HT-29 (cell line): Measurements from ENCODE around the gene TMEM170A. TPM values are rescaled to one million over a fixed set of nuclear protein-coding genes. Genes with fewer than 3 reads are reported as not detected.
"Not testable (repeated sequence)": the region's sequence is repeated elsewhere in the genome, so short reads cannot be mapped to it uniquely, and the experiment has no call there.

Experiments used
- DNase-seq: peaks from one replicate; pipeline ENCODE4 v3.0.0-alpha.2; 2015; ENCODE audit warnings: low spot score
- total RNA-seq: library from RNA; depleted of rRNA; stranded (reverse); fragments of >200 nt; shearing (Covaris generic); gene quantifications from 2 replicates; pipeline ENCODE4 v1.2.3, GENCODE V29; 2014

The TMEM170A gene
- total RNA-seq, 1 experiment from 2014 or later: 30.8 TPM

DNA sequence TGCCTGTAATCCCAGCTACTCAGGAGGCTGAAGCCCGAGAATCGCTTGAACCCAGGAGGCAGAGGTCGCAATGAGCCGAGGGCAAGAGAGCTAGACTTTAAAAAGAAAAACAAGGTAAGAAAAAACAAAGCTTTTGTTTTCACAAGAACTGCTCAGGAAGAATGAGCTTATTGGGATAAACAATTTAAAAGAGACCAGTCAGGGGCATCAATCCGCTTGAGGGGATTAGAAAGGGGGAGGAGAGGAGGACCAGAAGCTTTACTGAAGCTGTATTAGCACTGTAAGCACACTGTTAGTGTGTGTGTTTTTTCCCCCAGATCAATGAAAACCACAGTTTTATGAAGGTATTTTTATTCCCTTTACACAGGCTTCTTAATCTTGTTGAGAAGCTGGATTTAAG lies 8.8 kb downstream of the TMEM170A start:
- DNase-seq: no peak

DNA sequence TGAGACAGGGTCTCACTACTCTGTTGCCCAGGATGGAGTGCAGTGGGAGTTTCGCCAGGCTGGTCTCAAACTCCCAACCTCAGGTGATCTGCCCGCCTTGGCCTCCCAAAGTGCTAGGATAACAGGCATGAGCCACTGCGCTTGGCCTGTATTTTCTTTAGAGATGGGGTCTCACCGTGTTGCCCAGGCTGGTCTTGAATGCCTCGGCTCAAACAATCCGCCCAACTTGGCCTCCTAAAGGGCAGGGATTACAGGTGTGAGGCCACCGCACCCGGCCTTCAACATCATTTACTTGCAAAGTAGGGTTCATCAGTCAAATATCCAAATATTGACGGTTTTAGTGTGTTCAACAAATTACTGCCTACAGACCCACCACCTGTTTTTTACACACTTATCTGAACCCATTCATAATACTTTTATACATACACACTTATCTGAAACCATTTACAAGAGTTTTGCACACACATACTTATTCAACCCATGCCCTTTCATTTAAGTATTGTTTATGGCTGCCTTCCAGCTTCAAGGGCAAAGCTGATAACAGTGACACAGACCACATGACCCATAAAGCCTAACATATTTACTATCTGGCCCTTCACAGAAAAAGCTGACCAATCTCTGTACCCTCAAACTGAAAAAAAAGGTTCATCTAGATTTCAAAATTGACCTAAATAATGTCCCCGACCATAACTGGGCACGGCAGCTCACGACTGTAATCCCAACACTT lies 11.9 kb downstream of the TMEM170A start:
- no peak for DNase-seq

DNA sequence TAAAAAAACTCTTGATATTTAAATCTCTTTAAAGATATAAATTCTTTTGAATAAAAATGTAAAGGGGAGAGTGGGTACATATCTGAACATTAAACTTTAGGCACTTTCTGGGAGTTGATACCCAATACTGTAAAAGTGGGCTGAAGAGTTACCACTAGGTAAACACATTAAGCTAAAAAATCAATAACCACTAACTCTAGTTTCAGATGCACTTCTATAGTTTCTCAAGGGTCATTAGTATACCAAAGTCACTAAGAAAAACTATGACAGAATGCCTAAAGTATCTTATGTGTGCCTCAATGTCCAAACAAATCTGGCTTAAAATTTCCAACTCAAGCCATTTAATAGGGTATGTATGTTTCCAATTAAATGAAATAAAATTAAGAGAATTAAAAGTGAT lies 18.1 kb downstream of the TMEM170A start:
- no peak for DNase-seq

DNA sequence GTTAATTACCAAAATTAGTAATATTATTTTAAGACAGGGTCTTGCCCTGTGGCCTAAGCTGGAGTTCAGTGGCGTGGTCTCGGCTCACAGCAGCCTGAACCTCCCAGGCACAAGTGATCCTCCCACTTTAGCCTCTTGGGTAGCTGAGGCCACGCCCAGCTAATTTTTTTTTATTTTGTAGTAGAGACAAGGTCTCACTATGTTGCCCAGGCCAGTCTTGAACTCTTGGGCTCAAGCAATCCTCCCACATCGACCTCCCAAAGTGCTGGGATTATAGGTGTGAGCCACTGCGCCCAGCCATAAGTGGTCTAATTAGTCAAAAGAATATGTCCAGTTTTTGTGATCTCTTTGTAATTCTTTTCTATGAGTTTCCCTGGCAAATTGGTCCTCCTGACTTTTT lies 19.2 kb downstream of the TMEM170A start:
- DNase-seq: no peak

DNA sequence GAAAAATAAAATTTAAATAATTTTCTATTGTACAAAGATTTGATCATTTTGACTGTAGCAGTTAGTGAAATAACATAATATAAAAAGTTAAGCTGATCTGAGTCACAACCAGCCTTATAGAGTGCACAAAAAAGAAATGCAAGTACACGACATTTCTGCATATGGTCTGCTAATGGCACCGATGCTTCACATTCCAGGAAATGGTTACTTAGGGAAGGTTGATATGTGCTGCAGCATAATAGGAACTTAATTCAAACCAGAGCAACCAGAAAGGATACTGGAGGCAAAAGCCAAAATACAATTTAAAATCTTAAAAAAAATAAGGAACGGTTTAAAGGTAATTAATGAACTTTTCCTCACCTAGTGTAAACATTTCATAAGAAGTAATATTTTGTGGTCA lies 21.2 kb downstream of the TMEM170A start:
- no peak for DNase-seq

DNA sequence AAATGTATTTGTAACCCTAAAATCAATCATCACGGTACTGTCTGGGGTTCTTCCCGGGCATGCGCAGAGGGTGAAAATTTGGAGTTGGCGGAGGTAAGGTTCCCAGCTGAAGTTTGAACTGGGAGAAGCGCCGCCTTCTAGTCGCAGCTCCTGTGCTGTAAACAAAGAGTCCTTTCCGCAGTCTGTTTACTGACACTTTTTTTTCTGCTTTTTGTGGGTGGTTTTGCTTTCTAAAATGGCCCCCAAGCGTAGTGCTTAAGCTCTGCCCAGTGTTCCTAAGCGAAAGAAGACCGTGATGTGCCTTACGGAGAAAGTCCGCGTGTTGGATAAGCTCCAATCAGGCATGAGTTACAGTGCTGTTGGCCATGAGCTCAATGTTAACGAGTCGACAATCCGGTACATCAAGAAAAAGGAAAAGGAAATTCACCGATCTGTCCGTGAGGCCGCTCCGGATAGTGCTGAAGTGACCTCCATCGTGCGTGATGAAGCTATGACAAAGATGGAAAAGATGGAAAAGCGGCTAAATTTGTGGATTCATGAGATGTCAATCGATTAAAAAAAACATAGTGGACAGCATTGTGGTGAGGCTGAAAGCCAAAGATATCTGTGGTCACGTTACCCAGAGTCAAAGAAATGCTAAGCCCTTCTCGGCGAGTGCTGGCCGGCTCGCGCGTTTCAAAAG lies 30.6 kb downstream of the TMEM170A start:
- DNase-seq: no peak

DNA sequence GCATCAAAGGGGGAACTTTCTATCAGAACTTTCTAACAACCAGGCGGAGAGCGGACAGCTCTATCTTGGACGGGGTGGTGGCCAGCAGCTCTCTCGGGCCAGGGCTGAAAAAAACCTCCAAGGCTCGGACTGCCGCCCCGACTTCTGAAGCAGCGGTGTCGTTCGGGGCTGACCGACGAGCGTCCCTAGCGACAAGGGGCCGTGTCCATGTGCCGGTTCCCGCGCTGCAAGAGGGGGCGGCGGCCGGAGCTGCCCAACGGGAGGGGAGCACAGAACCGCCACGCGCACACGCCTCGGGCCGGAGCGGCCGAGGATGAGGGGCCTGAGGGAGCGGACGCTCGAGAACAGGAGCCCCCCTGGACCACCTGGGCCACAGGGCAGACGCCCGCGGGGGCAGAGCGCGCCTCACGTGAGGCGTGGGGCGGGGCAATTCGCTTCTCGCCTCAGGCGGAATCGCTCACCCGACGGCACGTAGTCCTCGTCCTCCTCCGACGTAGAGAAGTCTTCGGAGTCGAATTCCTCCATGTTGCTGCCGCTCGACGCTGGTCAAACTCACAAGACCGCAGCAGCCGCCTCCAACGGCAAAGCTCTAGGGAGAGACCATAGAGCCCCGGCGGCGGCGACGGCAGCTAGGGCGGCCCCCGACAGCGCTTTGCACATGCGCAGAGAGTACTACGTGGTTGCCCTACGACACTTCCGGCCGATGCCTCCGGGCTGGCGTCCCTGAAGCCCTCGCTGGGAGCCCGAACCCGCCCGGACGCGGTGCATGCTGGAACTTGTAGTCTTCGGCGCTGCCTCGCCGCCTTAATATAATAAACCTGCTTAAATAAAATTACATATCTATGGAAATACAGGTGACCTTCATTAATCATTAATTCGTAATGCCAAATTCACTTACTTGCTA lies 31.4 kb downstream of the TMEM170A start, which contains the start of gene CFDP1:
CFDP1 (minus strand) TSS at position 676 of the 904 bp plus-strand sequence; CDS start at position 525, 151 bp downstream.
- peak; percentile 97 for DNase-seq

DNA sequence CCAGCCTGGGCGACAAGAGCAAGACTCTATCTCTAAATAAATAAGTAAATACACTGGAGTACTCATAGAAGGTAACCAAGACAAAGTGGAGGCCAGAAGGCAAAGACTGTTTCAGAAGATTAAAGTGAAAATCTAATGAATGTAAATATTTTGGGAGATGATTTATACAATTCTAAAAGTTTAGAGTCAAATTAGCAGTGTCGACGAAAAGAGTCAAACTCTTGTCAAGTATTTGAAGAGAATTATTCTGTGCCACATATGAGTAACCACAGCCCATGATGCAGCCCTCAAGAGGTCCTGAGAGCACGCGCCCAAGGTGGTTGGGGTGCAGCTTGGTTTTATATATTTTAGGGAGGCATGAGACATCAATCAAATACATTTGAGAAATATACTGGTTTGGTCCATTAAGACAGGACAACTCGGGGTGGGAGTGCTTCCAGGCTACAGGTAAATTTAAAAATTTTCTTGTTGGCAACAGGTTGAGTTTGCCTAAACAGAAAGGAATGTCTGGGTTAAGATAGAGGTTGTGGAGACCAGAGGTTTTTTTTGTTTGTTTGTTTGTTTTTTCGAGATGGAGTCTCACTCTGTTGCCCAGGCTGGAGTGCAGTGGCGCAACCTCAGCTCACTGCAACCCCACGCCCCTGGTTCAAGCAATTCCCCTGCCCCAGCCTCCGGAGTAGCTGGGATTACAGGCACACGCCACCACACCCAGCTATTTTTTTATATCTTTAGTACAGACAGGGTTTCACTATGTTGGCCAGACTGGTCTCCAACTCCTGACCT lies 34.7 kb downstream of the TMEM170A start:
- no peak for DNase-seq

DNA sequence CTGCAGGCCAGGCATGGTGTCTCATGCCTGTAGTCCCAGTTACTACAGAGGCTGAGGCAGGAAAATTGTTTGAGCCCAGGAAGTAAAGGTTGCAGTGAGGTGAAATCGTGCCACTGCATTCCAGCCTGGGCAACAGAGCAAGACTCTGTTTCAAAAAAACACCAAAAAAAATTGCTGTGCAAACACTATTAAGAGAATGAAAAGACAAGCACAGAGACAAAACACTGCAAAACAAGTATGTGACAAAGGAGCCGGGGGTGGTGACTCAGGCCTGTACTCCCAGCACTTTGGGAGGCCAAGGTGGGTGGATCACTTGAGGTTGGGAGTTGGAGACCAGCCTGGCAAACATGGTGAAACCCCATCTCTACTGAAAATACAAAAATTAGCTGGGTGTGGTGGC lies 38.0 kb downstream of the TMEM170A start:
- DNase-seq: not testable (repeated sequence)

DNA sequence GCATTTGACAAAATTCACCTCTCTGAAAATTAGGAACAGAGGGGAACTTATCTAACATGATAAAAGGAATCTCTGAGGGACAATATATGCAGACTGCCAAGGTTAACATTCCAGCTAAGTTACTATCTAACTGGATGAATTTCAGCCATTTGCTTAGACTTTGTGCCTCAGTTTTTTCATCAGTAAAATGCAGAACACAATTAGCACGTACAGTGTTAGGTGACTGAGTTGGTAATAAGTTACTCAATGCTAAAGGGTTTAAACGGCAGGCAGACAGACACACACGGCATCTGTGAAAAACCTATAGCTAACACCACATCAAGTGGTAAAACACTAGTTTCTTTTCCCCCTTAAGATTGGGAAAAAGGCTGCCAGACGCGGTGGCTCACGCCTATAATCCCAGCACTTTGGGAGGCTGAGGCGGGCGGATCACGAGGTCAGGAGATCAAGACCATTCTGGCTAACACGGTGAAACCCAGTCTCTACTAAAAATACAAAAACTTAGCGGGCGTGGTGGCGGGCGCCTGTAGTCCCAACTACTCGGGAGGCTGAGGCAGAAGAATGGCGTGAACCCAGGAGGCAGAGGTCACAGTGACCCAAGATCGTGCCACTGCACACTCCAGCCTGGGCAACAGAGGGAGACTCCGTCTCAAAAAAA lies 40.3 kb downstream of the TMEM170A start:
- DNase-seq: not testable (repeated sequence)

DNA sequence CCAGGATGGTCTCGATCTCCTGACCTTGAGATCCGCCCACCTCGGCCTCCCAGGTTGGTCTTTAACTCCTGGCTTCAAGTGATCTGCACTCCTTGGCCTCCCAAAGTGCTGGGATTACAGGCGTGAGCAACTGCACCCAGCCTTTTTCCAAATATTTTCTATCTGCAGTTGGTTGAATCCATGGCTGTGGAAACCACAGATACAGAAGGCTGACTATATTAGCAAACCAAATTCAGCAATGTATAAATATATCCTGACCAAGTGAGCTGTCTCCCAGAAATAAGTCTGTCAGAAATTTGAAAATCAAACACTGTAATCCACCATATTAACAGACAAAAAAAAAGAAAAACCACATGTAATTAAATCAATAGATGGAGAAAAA lies 40.8 kb downstream of the TMEM170A start:
- no peak for DNase-seq

DNA sequence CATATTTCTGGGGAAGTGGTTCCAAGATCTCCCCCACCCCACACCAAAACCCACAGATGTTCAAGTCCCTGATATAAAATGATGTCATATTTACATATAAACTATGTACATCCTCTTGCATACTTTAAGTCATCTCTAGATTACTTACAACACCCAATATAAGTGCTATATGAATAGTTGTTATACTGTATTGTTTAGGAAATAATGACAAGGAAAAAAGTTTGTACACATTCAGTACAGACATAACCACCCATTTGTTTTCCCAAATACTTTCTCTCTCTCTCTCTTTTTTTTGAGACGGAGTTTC lies 42.7 kb downstream of the TMEM170A start:
- no peak for DNase-seq

DNA sequence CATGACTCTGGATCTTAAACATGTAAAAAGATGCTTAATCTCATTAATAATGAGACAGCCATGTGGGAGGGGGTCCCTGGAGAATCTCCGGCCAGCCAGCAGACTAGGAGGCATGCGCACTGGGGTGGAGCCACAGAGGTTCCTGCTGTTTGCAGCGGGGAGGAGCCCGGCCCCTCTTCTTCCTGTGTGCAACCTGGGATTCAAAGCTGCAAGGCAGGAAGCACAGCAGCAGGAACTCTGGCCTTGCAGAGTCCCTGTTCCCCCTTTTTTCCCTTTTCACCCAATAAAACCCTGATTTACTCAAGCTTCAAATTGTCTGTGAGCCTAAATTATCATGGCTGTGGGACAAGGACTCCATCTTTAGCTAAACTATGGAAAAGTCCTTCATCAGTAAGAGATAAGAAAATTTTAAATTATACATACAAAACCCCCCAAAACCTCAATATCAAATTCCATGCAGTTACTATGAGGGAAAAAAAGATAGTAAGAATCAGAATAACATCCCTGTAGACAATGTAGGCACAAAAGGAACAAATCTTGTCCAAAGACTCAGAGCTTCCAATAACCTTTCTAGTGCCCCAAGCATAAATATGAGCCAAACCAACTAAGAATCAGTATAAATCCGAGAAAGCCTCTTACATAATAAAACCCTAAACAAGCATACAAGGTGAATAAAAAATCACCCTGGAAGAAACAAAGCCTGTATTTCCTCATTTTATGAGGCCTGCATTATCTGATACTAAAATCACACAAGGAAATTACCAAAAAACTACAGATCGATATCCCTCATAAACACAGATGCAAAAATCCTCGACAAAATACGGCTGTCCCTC lies 43.3 kb downstream of the TMEM170A start:
- peak; percentile 62 for DNase-seq

DNA sequence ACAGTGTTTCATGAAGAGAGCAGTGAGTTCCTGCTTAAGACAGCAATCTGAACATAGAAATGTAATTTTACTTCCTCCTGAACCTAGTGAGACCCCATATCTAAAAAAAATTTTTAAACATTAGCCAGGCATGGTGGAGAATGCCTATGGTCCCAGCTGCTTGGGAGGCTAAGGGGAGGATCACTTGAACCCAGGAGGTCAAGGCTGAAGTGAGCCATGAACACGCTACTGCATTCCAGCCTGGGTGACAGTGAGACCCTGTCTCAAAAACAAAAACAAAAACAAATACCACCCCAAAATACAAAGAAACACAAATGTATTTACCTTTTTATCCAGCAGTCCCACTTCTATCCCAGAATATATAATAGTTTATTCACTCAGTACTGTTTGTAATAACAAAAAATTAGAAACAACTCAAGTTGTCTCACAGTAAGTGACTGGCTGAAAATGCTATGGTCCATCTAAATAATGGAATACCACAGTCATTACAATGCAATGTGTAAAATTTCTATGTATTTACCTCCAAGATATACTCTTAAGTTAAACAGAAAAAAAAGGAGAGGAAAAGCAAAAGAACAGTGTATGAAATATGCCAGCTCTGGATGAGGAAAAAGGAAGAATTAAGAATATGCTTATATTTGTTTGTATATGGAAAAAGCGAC lies 47.5 kb downstream of the TMEM170A start:
- no peak for DNase-seq

DNA sequence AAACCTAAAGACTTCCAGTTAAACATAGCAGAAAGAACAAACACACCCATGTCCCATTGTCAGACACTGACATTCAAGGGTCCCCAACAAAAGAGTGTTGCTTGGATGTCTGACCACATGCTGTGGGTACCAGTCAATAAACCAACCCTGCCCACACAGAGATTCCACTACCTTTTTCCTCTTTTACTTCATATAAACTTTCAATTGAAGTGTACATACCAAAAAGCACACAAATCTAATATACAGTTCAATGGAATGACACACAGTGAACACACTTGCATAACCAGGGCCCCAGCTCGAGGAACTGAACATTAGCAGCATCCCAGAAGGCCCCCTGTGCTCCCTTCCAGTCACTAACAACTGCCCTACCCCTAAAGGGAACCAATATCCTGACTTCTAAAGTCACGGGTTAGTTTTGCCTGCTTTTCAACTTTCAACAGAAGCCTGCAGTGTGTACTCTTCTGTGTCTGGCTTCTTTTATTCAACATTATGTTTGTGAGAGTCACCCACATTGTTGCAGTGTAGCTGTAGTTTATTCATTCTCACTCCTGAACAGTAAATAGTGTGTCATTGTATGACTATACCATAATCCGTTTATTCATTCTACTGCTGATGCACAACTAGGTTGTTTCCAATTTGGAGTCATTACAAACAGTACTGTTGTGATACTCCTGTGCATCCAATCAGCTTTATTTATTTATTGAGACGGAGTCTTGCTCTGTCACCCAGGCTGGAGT lies 49.2 kb downstream of the TMEM170A start:
- DNase-seq: no peak

DNA sequence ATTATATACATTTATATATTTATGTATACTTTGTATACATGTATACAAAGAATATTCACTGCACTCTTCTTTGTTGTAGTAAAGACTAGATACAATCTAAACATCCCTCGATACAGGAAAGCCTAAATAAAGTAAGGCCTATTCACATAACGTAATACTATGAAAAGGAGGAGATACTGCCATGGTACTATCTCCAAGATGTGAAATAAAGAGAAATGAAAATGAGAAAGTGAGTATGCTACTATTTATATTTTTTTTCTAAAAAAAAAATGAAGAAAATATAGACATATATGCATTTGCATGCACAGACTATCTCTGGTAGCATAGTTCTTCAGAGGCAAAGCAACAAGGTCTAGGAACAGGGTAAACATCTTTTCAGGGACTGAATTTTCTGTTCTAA lies 50.5 kb downstream of the TMEM170A start:
- DNase-seq: no peak

DNA sequence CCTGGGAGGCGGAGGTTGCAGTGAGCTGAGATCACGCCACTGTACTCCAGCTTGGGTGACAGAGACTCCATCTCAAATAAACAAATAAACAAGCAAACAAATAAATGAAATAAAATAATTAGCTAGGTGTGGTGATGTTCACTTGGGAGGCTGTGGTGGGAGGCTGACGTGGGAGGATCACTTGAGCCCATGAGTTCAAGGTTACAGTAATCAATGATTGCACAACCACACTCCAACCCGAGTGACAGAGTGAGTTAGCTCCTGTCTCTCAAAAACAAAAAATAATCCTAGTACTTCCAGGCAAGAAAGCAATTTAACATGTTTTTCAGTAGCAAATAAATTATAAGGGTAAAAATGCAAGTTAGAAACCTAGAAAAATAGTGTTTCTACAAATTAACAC lies 57.5 kb downstream of the TMEM170A start:
- DNase-seq: no peak

DNA sequence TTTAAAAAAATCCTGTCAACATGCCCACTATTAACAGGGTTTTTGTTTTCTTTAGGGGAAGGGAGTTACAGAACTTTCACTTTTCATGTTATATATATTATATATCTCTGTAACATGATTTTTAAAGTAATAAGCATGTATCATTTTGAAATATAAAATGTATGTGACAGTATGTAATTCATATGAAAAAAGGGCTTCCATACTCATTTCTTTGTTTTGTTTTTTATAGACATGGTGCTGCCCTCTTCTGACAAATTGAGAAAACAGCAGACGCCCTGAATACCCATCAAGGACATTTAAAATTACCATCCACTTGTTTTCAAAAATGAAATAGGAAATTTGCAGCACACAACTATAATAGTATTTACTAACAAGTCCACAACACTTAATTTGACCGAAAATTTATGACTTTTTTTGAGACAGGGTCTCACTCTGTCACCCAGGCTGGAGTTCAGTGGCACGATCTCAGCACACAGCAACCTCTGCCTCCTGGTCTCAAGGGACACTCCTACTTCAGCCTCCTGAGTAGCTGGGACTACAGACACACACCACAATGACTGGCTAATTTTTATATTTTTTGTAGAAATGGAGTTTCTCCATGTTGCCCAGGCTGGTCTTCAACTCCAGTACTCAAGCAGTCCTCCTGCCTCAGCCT lies 61.5 kb downstream of the TMEM170A start:
- peak; percentile 48 for DNase-seq
